RWPE2 (cell line): Measurements from ENCODE around the gene RXRA.

Source experiments
- ATAC-seq: fragments of 200-7000 bp; cut with Tn5 transposase; 3 replicates; pipeline ENCODE4 v1.9.1; 2021; ENCODE audit warnings: low read depth
- DNase-seq: peaks from one replicate; pipeline ENCODE4 v3.0.0-alpha.2; 2020; ENCODE audit warnings: low spot score
- H3K27ac ChIP-seq: fragments of 450-650 bp; 2 replicates; pipeline ENCODE4 v1.5.1; 2017; ENCODE audit warnings: mild to moderate bottlenecking; ENCODE audit not compliant: poor library complexity, severe bottlenecking
- H3K27me3 ChIP-seq: fragments of 250-450 bp; sonication (Bioruptor Pico); 2 replicates; pipeline ENCODE4 v1.5.1; 2021; ENCODE audit warnings: mild to moderate bottlenecking, moderate library complexity; ENCODE audit not compliant: insufficient read depth, poor library complexity, severe bottlenecking
- H3K36me3 ChIP-seq: fragments of 250-450 bp; sonication (Bioruptor Pico); 2 replicates; pipeline ENCODE4 v1.5.1; 2020; ENCODE audit warnings: low read depth, mild to moderate bottlenecking, moderate library complexity
- H3K4me1 ChIP-seq: fragments of 250-450 bp; sonication (Bioruptor Pico); 2 replicates; pipeline ENCODE4 v1.5.1; 2021; ENCODE audit warnings: mild to moderate bottlenecking, moderate library complexity; ENCODE audit not compliant: insufficient read depth, poor library complexity, severe bottlenecking
- H3K4me3 ChIP-seq: fragments of 250-450 bp; sonication (Bioruptor Pico); 2 replicates; pipeline ENCODE4 v1.5.1; 2021; ENCODE audit warnings: mild to moderate bottlenecking, moderate library complexity; ENCODE audit not compliant: severe bottlenecking
- H3K9me3 ChIP-seq: fragments of 250-450 bp; sonication (Bioruptor Pico); 2 replicates; pipeline ENCODE4 v1.5.1; 2021; ENCODE audit warnings: mild to moderate bottlenecking, moderate library complexity; ENCODE audit not compliant: severe bottlenecking
- CTCF ChIP-seq: fragments of 450-650 bp; IDR thresholded peaks from one replicate; pipeline ENCODE4 v1.5.1; 2017; ENCODE audit warnings: mild to moderate bottlenecking, moderate library complexity; ENCODE audit not compliant: poor library complexity, severe bottlenecking

Gene RXRA

GRCh38 chr9:134455934-134456755 is 129.9 kb downstream of the RXRA start:
- no peaks in the 10 kb centered on the region for H3K36me3 ChIP-seq
- DNase-seq: no peak
- H3K4me3 ChIP-seq: no peak overlapping the region
- ATAC-seq: peak; percentile 67
- no peaks in the 10 kb centered on the region for H3K9me3 ChIP-seq
- H3K27ac ChIP-seq: peak overlapping the region; percentile 92
- peaks cover 8% of the 10 kb centered on the region for H3K4me1 ChIP-seq
- no peak for TF ChIP-seq CTCF
- no peaks in the 10 kb centered on the region for H3K27me3 ChIP-seq

- H3K27me3 ChIP-seq: no peaks in the 10 kb centered on the region
- peak; percentile 8; the same call in 1 of the 3 replicates for ATAC-seq
Measured at GRCh38 chr9:134456756-134457305, 130.6 kb downstream of the RXRA start.

GRCh38 chr9:134457321-134458206 is 131.3 kb downstream of the RXRA start:
- Histone ChIP-seq H3K9me3 (no peaks in the 10 kb centered on the region), H3K4me3 (no peak overlapping the region), H3K27ac (no peak overlapping the region), H3K36me3 (no peaks in the 10 kb centered on the region), H3K27me3 (no peaks in the 10 kb centered on the region), H3K4me1 (peaks cover 8% of the 10 kb centered on the region)
- DNase-seq: no peak
- no peak for ATAC-seq
- no peak for TF ChIP-seq CTCF

More at GRCh38 chr9:134456756-134457305, 130.6 kb downstream of the RXRA start:
- H3K4me1 ChIP-seq: peaks cover 8% of the 10 kb centered on the region
- H3K36me3 ChIP-seq: no peaks in the 10 kb centered on the region
- no peak overlapping the region for H3K4me3 ChIP-seq
- H3K9me3 ChIP-seq: no peaks in the 10 kb centered on the region
- peak overlapping the region; percentile 92 for H3K27ac ChIP-seq
- no peak for TF ChIP-seq CTCF
- DNase-seq: no peak

GRCh38 chr9:134458207-134459108 is 132.2 kb downstream of the RXRA start:
- no peaks in the 10 kb centered on the region for H3K36me3 ChIP-seq
- DNase-seq: no peak
- H3K4me3 ChIP-seq: no peak overlapping the region
- no peak for TF ChIP-seq CTCF
- no peaks in the 10 kb centered on the region for H3K27me3 ChIP-seq
- ATAC-seq: no peak
- H3K9me3 ChIP-seq: no peaks in the 10 kb centered on the region
- H3K4me1 ChIP-seq: peaks cover 8% of the 10 kb centered on the region
- no peak overlapping the region for H3K27ac ChIP-seq
